ENCODE results near the gene ECI2. TPM values are rescaled to one million over a fixed set of nuclear protein-coding genes. Genes with fewer than 3 reads are reported as not detected.
"Not testable (repeated sequence)": the region's sequence is repeated elsewhere in the genome, so short reads cannot be mapped to it uniquely, and the experiment has no call there.

Gene ECI2
- total RNA-seq, 1 donor from 2014 or later, result 30.4 TPM

GRCh38 chr6:4105980-4106536 lies 29.3 kb downstream of the ECI2 start:
- intact Hi-C loops (cut with micrococcal nuclease), result no loop called here

- intact Hi-C loops (cut with micrococcal nuclease), result no loop called here
Measured at GRCh38 chr6:4103929-4104328, 31.4 kb downstream of the ECI2 start.

- intact Hi-C loops (cut with micrococcal nuclease), result no loop called here
Measured at GRCh38 chr6:4102687-4103244, 32.6 kb downstream of the ECI2 start.

- intact Hi-C loops (cut with micrococcal nuclease), result no loop called here
Measured at GRCh38 chr6:4101298-4101697, 34.1 kb downstream of the ECI2 start.

GRCh38 chr6:4100655-4101054 lies 34.7 kb downstream of the ECI2 start:
- intact Hi-C loops (cut with micrococcal nuclease), result no loop called here

GRCh38 chr6:4093288-4093687 lies 42.1 kb downstream of the ECI2 start:
- intact Hi-C loops (cut with micrococcal nuclease), result no loop called here

- intact Hi-C loops (cut with micrococcal nuclease), result no loop called here
Measured at GRCh38 chr6:4091941-4092340, 43.4 kb downstream of the ECI2 start.

- intact Hi-C loops (cut with micrococcal nuclease), result not testable (repeated sequence)
Measured at GRCh38 chr6:4090043-4090442, 45.3 kb downstream of the ECI2 start.

- intact Hi-C loops (cut with micrococcal nuclease), result no loop called here
Measured at GRCh38 chr6:4088704-4089103, 46.7 kb downstream of the ECI2 start.

- intact Hi-C loops (cut with micrococcal nuclease), result no loop called here
Measured at GRCh38 chr6:4085332-4085700, 50.1 kb downstream of the ECI2 start.

- intact Hi-C loops (cut with micrococcal nuclease), result no loop called here
Measured at GRCh38 chr6:4084444-4085331, 50.7 kb downstream of the ECI2 start.

GRCh38 chr6:4078691-4079471 lies 56.5 kb downstream of the ECI2 start, which contains the start of gene FAM217A:
Gene FAM217A (minus strand): TSS chr6:4079137. CDS start chr6:4077414, 1,723 bp downstream.
- intact Hi-C loops (cut with micrococcal nuclease), result no loop called here

- intact Hi-C loops (cut with micrococcal nuclease), result no loop called here
Measured at GRCh38 chr6:4074478-4075235, 60.7 kb downstream of the ECI2 start.

- intact Hi-C loops (cut with micrococcal nuclease), result no loop called here
Measured at GRCh38 chr6:4071330-4071729, 64.0 kb downstream of the ECI2 start.

- intact Hi-C loops (cut with micrococcal nuclease), result no loop called here
Measured at GRCh38 chr6:4069199-4069598, 66.2 kb downstream of the ECI2 start.

GRCh38 chr6:4067673-4068072 lies 67.7 kb downstream of the ECI2 start:
- intact Hi-C loops (cut with micrococcal nuclease), result no loop called here

- intact Hi-C loops (cut with micrococcal nuclease), result no loop called here
Measured at GRCh38 chr6:4066029-4066755, 69.2 kb downstream of the ECI2 start.

Data from T-helper 2 cell treated with Interferon-gamma antibody and Interleukin-4, amounts not matched to agents 100 ng/mL and 5 ng/mL, for 36 hours (primary cell).